WTC11 (cell line): Measurements from ENCODE around the gene LARGE1. TPM values are rescaled to one million over a fixed set of nuclear protein-coding genes. Genes with fewer than 3 reads are reported as not detected.

Experiments used
- ATAC-seq: fragments of 200-7000 bp; cut with Tn5 transposase; 2 replicates; pipeline ENCODE4 v1.10.0; 2021; ENCODE audit warnings: mild to moderate bottlenecking, moderate library complexity
- CTCF ChIA-PET: fragments of 300-600 bp; sonication (Branson Sonifier 250); formaldehyde crosslinking; loops from one replicate; lab custom pipeline; 2021; ENCODE audit warnings: antibody characterized with exemption; lab: Charles Lee
- POLR2A ChIA-PET: fragments of 350-600 bp; sonication (Branson Sonifier 250); formaldehyde crosslinking; loops from one replicate; lab custom pipeline; 2021; ENCODE audit warnings: antibody characterized with exemption; lab: Charles Lee
- DNase-seq: peaks from one replicate; pipeline ENCODE4 v3.0.0; 2021; ENCODE audit warnings: low spot score
- H3K27ac Mint-ChIP-seq: 2 replicates; pipeline ENCODE4 v1.8.0; 2021; ENCODE audit warnings: mixed read lengths
- H3K27me3 Mint-ChIP-seq: 2 replicates; pipeline ENCODE4 v1.8.0; 2021; ENCODE audit warnings: low read depth, mild to moderate bottlenecking, moderate library complexity, mixed read lengths
- H3K36me3 Mint-ChIP-seq: 2 replicates; pipeline ENCODE4 v1.8.0; 2021; ENCODE audit warnings: mixed read lengths
- H3K4me1 Mint-ChIP-seq: 2 replicates; pipeline ENCODE4 v1.8.0; 2022; ENCODE audit warnings: mixed read lengths
- H3K4me3 Mint-ChIP-seq: 2 replicates; pipeline ENCODE4 v1.8.0; 2021; ENCODE audit warnings: mild to moderate bottlenecking, moderate library complexity, mixed read lengths
- H3K9me3 Mint-ChIP-seq: 2 replicates; pipeline ENCODE4 v1.8.0; 2021; ENCODE audit warnings: mixed read lengths
- CBFB ChIP-seq: sonication (generic); formaldehyde crosslinking; IDR thresholded peaks from 2 replicates; pipeline ENCODE4 v1.8.1; 2022; ENCODE audit warnings: mild to moderate bottlenecking, low read depth, missing genetic modification reagents
- EMX1 ChIP-seq: fragments of 250-450 bp; sonication (Bioruptor Pico); IDR thresholded peaks from 2 replicates; pipeline ENCODE4 v1.8.0; 2021; ENCODE audit warnings: mild to moderate bottlenecking
- ETV6 ChIP-seq: sonication (generic); formaldehyde crosslinking; IDR thresholded peaks from 2 replicates; pipeline ENCODE4 v1.8.1; 2022; ENCODE audit warnings: mild to moderate bottlenecking, missing genetic modification reagents
- NFYB ChIP-seq: sonication (generic); formaldehyde crosslinking; conservative IDR thresholded peaks from 2 replicates; pipeline ENCODE4 v1.8.0; 2022; ENCODE audit warnings: low read depth, missing genetic modification reagents
- NR3C1 ChIP-seq: sonication (generic); formaldehyde crosslinking; conservative IDR thresholded peaks from 2 replicates; pipeline ENCODE4 v1.8.1; 2023; ENCODE audit warnings: low read depth, mild to moderate bottlenecking, missing genetic modification reagents
- RORB ChIP-seq: fragments of 250-450 bp; sonication (Bioruptor Pico); IDR thresholded peaks from 2 replicates; pipeline ENCODE4 v1.9.0; 2021; ENCODE audit warnings: mild to moderate bottlenecking
- SMAD4 ChIP-seq: sonication (generic); formaldehyde crosslinking; IDR thresholded peaks from 2 replicates; pipeline ENCODE4 v1.8.0; 2022; ENCODE audit warnings: mild to moderate bottlenecking, missing genetic modification reagents
- SOX15 ChIP-seq: fragments of 250-450 bp; sonication (Bioruptor Pico); IDR thresholded peaks from 2 replicates; pipeline ENCODE4 v1.9.0; 2021; ENCODE audit warnings: mild to moderate bottlenecking
- ZNF121 ChIP-seq: sonication (generic); formaldehyde crosslinking; IDR thresholded peaks from 2 replicates; pipeline ENCODE4 v1.8.0; 2023; ENCODE audit warnings: missing genetic modification reagents
- ZNF396 ChIP-seq: fragments of 250-450 bp; sonication (Bioruptor Pico); IDR thresholded peaks from 2 replicates; pipeline ENCODE4 v1.8.0; 2021; ENCODE audit warnings: mild to moderate bottlenecking, moderate library complexity, borderline replicate concordance
- ZNF423 ChIP-seq: fragments of 250-450 bp; sonication (Bioruptor Pico); IDR thresholded peaks from 2 replicates; pipeline ENCODE4 v2.1.2; 2022; ENCODE audit warnings: mild to moderate bottlenecking, moderate library complexity
- total RNA-seq: library from RNA; stranded (reverse); gene quantifications from 3 replicates; pipeline ENCODE4 v1.2.3, GENCODE V29; 2021
- TF ChIP-seq, protein P1 (sequence below): sonication (generic); formaldehyde crosslinking; IDR thresholded peaks from 2 replicates; pipeline ENCODE4 v1.8.1; 2023; ENCODE audit warnings: mild to moderate bottlenecking, missing genetic modification reagents
- TF ChIP-seq, protein P2 (sequence below): sonication (generic); formaldehyde crosslinking; IDR thresholded peaks from 2 replicates; pipeline ENCODE4 v1.8.0; 2023; ENCODE audit warnings: missing genetic modification reagents, mild to moderate bottlenecking, borderline replicate concordance
- TF ChIP-seq, protein P3 (sequence below): sonication (generic); formaldehyde crosslinking; IDR thresholded peaks from 2 replicates; pipeline ENCODE4 v1.8.1; 2023; ENCODE audit warnings: mild to moderate bottlenecking, missing genetic modification reagents, moderate library complexity
- TF ChIP-seq, protein P4 (sequence below): sonication (generic); formaldehyde crosslinking; IDR thresholded peaks from 2 replicates; pipeline ENCODE4 v1.8.1; 2023; ENCODE audit warnings: mild to moderate bottlenecking, missing genetic modification reagents, borderline replicate concordance
- TF ChIP-seq, protein P5 (sequence below): sonication (generic); formaldehyde crosslinking; IDR thresholded peaks from 2 replicates; pipeline ENCODE4 v1.8.0; 2022; ENCODE audit warnings: mild to moderate bottlenecking, missing genetic modification reagents
- TF ChIP-seq, protein P6 (sequence below): sonication (generic); formaldehyde crosslinking; conservative IDR thresholded peaks from 2 replicates; pipeline ENCODE4 v1.8.1; 2022; ENCODE audit warnings: mild to moderate bottlenecking, missing genetic modification reagents
- TF ChIP-seq, protein P7 (sequence below): fragments of 250-450 bp; sonication (Bioruptor Pico); IDR thresholded peaks from 2 replicates; pipeline ENCODE4 v1.9.0; 2021; ENCODE audit warnings: mild to moderate bottlenecking

The LARGE1 gene
- total RNA-seq, 1 experiment from 2014 or later = 72.6 TPM

DNA sequence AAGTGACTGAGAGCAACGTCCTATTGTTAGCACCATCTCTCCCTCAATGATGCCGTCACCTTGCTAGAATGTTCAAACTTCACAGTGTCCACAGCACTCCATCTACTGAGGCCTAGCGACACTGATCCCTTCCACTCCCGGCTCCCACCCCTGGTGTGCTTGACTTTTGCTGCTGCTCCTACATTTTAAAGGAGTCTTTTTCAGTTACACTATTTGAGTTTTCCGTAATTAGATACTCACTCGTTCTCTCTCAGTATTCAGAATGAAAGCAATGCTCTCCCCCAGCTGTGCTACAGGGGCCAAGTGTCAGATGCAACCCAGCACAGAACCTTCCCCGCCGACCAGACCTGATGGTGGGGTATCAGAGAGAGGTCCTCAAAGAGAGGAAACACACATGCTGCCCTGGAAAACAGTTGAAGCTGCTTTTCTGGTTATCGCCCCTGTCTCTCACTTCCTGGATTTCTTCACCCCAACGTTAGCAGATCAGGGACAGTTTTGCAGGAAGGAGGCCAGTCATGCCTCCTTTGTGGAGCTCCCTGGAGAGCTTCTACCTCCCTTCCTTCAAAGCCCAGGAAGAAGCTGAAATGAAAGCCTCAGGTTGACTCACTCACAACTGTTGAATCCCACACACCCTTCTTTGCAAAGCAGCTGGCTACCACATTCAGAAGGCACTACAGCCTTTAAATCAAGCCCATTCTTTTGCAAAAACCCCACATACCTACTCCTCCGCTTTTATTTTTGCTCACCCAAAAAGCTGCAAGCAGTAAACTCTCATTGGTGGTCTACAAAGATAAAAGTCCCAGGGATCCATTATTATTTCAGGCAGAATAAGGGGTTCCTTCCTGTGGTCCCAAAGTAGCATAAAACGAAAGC is 23.5 kb downstream of the LARGE1 start (continued):
- TF ChIP-seq ZNF423 (CRISPR knock-in tag) (peak; percentile 33; the same call in 1 of the 2 replicates), ETV6 (CRISPR knock-in tag) (0 out of 2 replicates have a peak, but pooled peaks have one; percentile 47)
- TF ChIP-seq, all 79 proteins: peak for 5

DNA sequence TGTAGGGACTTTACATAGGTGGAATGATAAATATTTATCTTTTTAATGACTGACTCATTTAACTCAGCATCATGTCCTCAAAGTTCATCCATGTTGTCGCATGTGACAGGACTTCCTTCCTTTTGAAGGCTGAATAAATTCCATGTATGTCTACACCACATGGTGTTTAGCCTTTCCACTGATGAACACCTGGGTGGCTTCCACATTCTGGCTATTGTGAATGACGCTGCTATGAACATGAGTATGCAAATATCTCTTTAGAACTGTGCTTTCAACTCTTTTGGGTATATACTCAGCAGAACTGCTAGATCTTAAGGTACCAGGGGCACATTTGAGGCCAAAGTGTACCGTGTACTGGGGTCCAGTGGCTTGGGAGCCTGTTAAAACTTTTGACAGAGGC is 24.1 kb downstream of the LARGE1 start:
- no peak for ATAC-seq
- TF ChIP-seq, protein P1, sequence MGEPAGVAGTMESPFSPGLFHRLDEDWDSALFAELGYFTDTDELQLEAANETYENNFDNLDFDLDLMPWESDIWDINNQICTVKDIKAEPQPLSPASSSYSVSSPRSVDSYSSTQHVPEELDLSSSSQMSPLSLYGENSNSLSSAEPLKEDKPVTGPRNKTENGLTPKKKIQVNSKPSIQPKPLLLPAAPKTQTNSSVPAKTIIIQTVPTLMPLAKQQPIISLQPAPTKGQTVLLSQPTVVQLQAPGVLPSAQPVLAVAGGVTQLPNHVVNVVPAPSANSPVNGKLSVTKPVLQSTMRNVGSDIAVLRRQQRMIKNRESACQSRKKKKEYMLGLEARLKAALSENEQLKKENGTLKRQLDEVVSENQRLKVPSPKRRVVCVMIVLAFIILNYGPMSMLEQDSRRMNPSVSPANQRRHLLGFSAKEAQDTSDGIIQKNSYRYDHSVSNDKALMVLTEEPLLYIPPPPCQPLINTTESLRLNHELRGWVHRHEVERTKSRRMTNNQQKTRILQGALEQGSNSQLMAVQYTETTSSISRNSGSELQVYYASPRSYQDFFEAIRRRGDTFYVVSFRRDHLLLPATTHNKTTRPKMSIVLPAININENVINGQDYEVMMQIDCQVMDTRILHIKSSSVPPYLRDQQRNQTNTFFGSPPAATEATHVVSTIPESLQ = no peak

DNA sequence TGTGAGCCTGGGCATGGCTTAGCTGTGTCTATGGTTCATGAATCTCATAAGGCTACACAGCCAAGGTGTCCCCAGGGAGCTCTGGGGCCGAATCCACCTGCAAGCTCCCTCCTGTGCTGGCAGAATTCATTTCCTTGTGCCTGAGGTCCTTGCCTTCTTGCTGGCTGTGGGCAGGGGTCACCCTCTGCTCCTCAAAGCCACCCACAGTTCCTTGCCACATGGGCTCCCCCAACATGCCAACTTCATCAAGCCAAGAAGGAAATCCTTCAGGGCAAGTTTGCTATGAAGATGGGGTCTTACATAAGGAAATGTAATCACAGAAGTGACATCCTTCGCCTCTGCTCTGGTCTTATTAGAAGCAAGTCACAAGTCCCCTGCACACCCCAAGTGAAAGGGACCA is 24.8 kb downstream of the LARGE1 start:
- Mint-ChIP-seq H3K36me3 (peaks cover 12% of the 10 kb centered on the region), H3K27me3 (no peaks in the 10 kb centered on the region), H3K4me3 (no peak overlapping the region), H3K27ac (peak overlapping the region; percentile 99; the same call in 1 of the 2 replicates), H3K9me3 (peaks cover 7% of the 10 kb centered on the region), H3K4me1 (peaks cover 96% of the 10 kb centered on the region)
- DNase-seq (no peak), ATAC-seq (no peak)
- ChIA-PET CTCF (no interaction called here), POLR2A (interaction anchor here (0.6 kb wide), 1 partner anchor 17 kb away, joined by 5 read pairs; no protein-coding TSS in a partner anchor)
- no peak for TF ChIP-seq RORB (CRISPR knock-in tag)
- no peak for TF ChIP-seq EMX1 (CRISPR knock-in tag)
- no peak for TF ChIP-seq ZNF396 (CRISPR knock-in tag)
- TF ChIP-seq, protein P2, sequence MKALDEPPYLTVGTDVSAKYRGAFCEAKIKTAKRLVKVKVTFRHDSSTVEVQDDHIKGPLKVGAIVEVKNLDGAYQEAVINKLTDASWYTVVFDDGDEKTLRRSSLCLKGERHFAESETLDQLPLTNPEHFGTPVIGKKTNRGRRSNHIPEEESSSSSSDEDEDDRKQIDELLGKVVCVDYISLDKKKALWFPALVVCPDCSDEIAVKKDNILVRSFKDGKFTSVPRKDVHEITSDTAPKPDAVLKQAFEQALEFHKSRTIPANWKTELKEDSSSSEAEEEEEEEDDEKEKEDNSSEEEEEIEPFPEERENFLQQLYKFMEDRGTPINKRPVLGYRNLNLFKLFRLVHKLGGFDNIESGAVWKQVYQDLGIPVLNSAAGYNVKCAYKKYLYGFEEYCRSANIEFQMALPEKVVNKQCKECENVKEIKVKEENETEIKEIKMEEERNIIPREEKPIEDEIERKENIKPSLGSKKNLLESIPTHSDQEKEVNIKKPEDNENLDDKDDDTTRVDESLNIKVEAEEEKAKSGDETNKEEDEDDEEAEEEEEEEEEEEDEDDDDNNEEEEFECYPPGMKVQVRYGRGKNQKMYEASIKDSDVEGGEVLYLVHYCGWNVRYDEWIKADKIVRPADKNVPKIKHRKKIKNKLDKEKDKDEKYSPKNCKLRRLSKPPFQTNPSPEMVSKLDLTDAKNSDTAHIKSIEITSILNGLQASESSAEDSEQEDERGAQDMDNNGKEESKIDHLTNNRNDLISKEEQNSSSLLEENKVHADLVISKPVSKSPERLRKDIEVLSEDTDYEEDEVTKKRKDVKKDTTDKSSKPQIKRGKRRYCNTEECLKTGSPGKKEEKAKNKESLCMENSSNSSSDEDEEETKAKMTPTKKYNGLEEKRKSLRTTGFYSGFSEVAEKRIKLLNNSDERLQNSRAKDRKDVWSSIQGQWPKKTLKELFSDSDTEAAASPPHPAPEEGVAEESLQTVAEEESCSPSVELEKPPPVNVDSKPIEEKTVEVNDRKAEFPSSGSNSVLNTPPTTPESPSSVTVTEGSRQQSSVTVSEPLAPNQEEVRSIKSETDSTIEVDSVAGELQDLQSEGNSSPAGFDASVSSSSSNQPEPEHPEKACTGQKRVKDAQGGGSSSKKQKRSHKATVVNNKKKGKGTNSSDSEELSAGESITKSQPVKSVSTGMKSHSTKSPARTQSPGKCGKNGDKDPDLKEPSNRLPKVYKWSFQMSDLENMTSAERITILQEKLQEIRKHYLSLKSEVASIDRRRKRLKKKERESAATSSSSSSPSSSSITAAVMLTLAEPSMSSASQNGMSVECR = no peak
- TF ChIP-seq ZNF121 = no peak
- TF ChIP-seq SMAD4 (CRISPR knock-in tag) = no peak
- TF ChIP-seq, protein P3, sequence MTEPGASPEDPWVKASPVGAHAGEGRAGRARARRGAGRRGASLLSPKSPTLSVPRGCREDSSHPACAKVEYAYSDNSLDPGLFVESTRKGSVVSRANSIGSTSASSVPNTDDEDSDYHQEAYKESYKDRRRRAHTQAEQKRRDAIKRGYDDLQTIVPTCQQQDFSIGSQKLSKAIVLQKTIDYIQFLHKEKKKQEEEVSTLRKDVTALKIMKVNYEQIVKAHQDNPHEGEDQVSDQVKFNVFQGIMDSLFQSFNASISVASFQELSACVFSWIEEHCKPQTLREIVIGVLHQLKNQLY = no peak
- TF ChIP-seq, protein P4, sequence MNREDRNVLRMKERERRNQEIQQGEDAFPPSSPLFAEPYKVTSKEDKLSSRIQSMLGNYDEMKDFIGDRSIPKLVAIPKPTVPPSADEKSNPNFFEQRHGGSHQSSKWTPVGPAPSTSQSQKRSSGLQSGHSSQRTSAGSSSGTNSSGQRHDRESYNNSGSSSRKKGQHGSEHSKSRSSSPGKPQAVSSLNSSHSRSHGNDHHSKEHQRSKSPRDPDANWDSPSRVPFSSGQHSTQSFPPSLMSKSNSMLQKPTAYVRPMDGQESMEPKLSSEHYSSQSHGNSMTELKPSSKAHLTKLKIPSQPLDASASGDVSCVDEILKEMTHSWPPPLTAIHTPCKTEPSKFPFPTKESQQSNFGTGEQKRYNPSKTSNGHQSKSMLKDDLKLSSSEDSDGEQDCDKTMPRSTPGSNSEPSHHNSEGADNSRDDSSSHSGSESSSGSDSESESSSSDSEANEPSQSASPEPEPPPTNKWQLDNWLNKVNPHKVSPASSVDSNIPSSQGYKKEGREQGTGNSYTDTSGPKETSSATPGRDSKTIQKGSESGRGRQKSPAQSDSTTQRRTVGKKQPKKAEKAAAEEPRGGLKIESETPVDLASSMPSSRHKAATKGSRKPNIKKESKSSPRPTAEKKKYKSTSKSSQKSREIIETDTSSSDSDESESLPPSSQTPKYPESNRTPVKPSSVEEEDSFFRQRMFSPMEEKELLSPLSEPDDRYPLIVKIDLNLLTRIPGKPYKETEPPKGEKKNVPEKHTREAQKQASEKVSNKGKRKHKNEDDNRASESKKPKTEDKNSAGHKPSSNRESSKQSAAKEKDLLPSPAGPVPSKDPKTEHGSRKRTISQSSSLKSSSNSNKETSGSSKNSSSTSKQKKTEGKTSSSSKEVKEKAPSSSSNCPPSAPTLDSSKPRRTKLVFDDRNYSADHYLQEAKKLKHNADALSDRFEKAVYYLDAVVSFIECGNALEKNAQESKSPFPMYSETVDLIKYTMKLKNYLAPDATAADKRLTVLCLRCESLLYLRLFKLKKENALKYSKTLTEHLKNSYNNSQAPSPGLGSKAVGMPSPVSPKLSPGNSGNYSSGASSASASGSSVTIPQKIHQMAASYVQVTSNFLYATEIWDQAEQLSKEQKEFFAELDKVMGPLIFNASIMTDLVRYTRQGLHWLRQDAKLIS (CRISPR knock-in tag) = no peak
- TF ChIP-seq, protein P5, sequence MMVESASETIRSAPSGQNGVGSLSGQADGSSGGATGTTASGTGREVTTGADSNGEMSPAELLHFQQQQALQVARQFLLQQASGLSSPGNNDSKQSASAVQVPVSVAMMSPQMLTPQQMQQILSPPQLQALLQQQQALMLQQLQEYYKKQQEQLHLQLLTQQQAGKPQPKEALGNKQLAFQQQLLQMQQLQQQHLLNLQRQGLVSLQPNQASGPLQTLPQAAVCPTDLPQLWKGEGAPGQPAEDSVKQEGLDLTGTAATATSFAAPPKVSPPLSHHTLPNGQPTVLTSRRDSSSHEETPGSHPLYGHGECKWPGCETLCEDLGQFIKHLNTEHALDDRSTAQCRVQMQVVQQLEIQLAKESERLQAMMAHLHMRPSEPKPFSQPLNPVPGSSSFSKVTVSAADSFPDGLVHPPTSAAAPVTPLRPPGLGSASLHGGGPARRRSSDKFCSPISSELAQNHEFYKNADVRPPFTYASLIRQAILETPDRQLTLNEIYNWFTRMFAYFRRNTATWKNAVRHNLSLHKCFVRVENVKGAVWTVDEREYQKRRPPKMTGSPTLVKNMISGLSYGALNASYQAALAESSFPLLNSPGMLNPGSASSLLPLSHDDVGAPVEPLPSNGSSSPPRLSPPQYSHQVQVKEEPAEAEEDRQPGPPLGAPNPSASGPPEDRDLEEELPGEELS (CRISPR knock-in tag) = no peak
- no peak for TF ChIP-seq CBFB (CRISPR knock-in tag)
- TF ChIP-seq, protein P6, sequence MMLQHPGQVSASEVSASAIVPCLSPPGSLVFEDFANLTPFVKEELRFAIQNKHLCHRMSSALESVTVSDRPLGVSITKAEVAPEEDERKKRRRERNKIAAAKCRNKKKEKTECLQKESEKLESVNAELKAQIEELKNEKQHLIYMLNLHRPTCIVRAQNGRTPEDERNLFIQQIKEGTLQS (CRISPR knock-in tag) = no peak
- TF ChIP-seq SOX15 = no peak
- TF ChIP-seq NFYB = no peak
- TF ChIP-seq NR3C1 (CRISPR knock-in tag) = no peak
- TF ChIP-seq, protein P7, sequence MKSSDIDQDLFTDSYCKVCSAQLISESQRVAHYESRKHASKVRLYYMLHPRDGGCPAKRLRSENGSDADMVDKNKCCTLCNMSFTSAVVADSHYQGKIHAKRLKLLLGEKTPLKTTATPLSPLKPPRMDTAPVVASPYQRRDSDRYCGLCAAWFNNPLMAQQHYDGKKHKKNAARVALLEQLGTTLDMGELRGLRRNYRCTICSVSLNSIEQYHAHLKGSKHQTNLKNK (CRISPR knock-in tag) = no peak

More for the DNA sequence above, 24.1 kb downstream of the LARGE1 start:
- peaks cover 7% of the 10 kb centered on the region for H3K9me3 Mint-ChIP-seq
- ChIA-PET CTCF (no interaction called here), POLR2A (interaction anchor here (1.7 kb wide), 1 partner anchor 26 kb away, joined by 13 read pairs; no protein-coding TSS in a partner anchor)
- H3K27ac Mint-ChIP-seq = peak overlapping the region; percentile 99
- no peak for DNase-seq
- peaks cover 12% of the 10 kb centered on the region for H3K36me3 Mint-ChIP-seq
- peak overlapping the region; percentile 53 for H3K4me3 Mint-ChIP-seq
- H3K4me1 Mint-ChIP-seq = peaks cover 96% of the 10 kb centered on the region
- H3K27me3 Mint-ChIP-seq = no peaks in the 10 kb centered on the region
